H9 (cell line): ENCODE results near the gene SMARCD2. TPM values are rescaled to one million over a fixed set of nuclear protein-coding genes. Genes with fewer than 3 reads are reported as not detected.

ENCODE experiments used
- DNase-seq: peaks from one replicate; pipeline ENCODE4 v3.0.0-alpha.2; 2017
- H2AFZ ChIP-seq: one replicate; pipeline ENCODE4 v1.6.1; 2013; ENCODE audit warnings: mild to moderate bottlenecking, low read length, control low read depth, moderate library complexity
- H2AK5ac ChIP-seq: 2 replicates; pipeline ENCODE4 v1.6.1; 2013; ENCODE audit warnings: low read length, control low read depth, mixed read lengths; ENCODE audit not compliant: insufficient read length
- H2BK120ac ChIP-seq: one replicate; pipeline ENCODE4 v1.6.1; 2013; ENCODE audit warnings: low read depth, mild to moderate bottlenecking, low read length, control low read depth, inconsistent platforms; ENCODE audit not compliant: poor library complexity, severe bottlenecking
- H2BK12ac ChIP-seq: 2 replicates; pipeline ENCODE4 v1.6.1; 2013; ENCODE audit warnings: low read length, control low read depth, mixed read lengths, low read depth; ENCODE audit not compliant: insufficient read length
- H2BK15ac ChIP-seq: 2 replicates; pipeline ENCODE4 v1.6.1; 2013; ENCODE audit warnings: low read depth, low read length, control low read depth
- H2BK20ac ChIP-seq: one replicate; pipeline ENCODE4 v1.6.1; 2013; ENCODE audit warnings: low read depth, mild to moderate bottlenecking, low read length, control low read depth, inconsistent platforms; ENCODE audit not compliant: poor library complexity, severe bottlenecking
- H2BK5ac ChIP-seq: 2 replicates; pipeline ENCODE4 v1.6.1; 2013; ENCODE audit warnings: low read length, control low read depth, mixed read lengths; ENCODE audit not compliant: insufficient read length
- H3K14ac ChIP-seq: 2 replicates; pipeline ENCODE4 v1.6.1; 2013; ENCODE audit warnings: low read length, control low read depth; ENCODE audit not compliant: insufficient read depth
- H3K18ac ChIP-seq: 2 replicates; pipeline ENCODE4 v1.6.1; 2013; ENCODE audit warnings: low read depth, mild to moderate bottlenecking, mixed read lengths, low read length, control low read depth; ENCODE audit not compliant: insufficient read length
- H3K23ac ChIP-seq: 2 replicates; pipeline ENCODE4 v1.6.1; 2013; ENCODE audit warnings: low read length, control low read depth, mixed read lengths, low read depth; ENCODE audit not compliant: insufficient read length
- H3K23me2 ChIP-seq: 2 replicates; pipeline ENCODE4 v1.6.1; 2013; ENCODE audit warnings: low read depth, mild to moderate bottlenecking, mixed read lengths, low read length, control low read depth; ENCODE audit not compliant: insufficient read length, poor library complexity, severe bottlenecking
- H3K27ac ChIP-seq: 2 replicates; pipeline ENCODE4 v1.5.1; 2013; ENCODE audit warnings: low read length, control low read depth, mixed read lengths, low read depth; ENCODE audit not compliant: insufficient read length
- H3K27me3 ChIP-seq: 2 replicates; pipeline ENCODE4 v1.6.1; 2013; ENCODE audit warnings: low read length, control low read depth, inconsistent platforms; ENCODE audit not compliant: insufficient read depth
- H3K4ac ChIP-seq: 2 replicates; pipeline ENCODE4 v1.6.1; 2013; ENCODE audit warnings: low read depth, mild to moderate bottlenecking, control low read depth, inconsistent platforms, low read length, moderate library complexity
- H3K4me1 ChIP-seq: 2 replicates; pipeline ENCODE4 v1.6.1; 2013; ENCODE audit warnings: low read length, control low read depth, inconsistent platforms; ENCODE audit not compliant: insufficient read depth
- H3K4me2 ChIP-seq: 2 replicates; pipeline ENCODE4 v1.6.1; 2013; ENCODE audit warnings: low read length, control low read depth, mixed read lengths; ENCODE audit not compliant: insufficient read length, insufficient read depth
- H3K56ac ChIP-seq: 2 replicates; pipeline ENCODE4 v1.6.1; 2013; ENCODE audit warnings: low read depth, mild to moderate bottlenecking, mixed read lengths, low read length, control low read depth; ENCODE audit not compliant: insufficient read length
- H3K79me1 ChIP-seq: 2 replicates; pipeline ENCODE4 v1.6.1; 2013; ENCODE audit warnings: low read depth, mild to moderate bottlenecking, moderate library complexity, low read length, control low read depth, inconsistent platforms; ENCODE audit not compliant: insufficient read depth, poor library complexity, severe bottlenecking
- H3K79me2 ChIP-seq: 2 replicates; pipeline ENCODE4 v1.6.1; 2013; ENCODE audit warnings: low read length, control low read depth, inconsistent platforms; ENCODE audit not compliant: insufficient read depth
- H3K9ac ChIP-seq: 2 replicates; pipeline ENCODE4 v1.6.1; 2013; ENCODE audit warnings: low read length, control low read depth, mixed read lengths; ENCODE audit not compliant: insufficient read length; ENCODE audit errors: extremely low read depth
- H3K9me3 ChIP-seq: one replicate; pipeline ENCODE4 v1.6.1; 2013; ENCODE audit warnings: low read depth, low read length, inconsistent platforms; ENCODE audit not compliant: control insufficient read depth
- H3T11ph ChIP-seq: one replicate; pipeline ENCODE4 v1.6.1; 2013; ENCODE audit warnings: mild to moderate bottlenecking, low read length, control low read depth, inconsistent platforms
- H4K20me1 ChIP-seq: one replicate; pipeline ENCODE4 v1.6.1; 2013; ENCODE audit not compliant: control insufficient read depth, insufficient read length, insufficient read depth
- H4K5ac ChIP-seq: 2 replicates; pipeline ENCODE4 v1.6.1; 2013; ENCODE audit warnings: low read depth, mild to moderate bottlenecking, mixed read lengths, low read length, control low read depth; ENCODE audit not compliant: insufficient read length
- H4K8ac ChIP-seq: replicated peaks from 2 replicates; pipeline ENCODE4 v1.6.1; 2013; ENCODE audit warnings: low read length, control low read depth, mixed read lengths, low read depth; ENCODE audit not compliant: insufficient read length
- H4K91ac ChIP-seq: 2 replicates; pipeline ENCODE4 v1.6.1; 2013; ENCODE audit warnings: low read depth, mild to moderate bottlenecking, moderate library complexity, mixed read lengths, low read length, control low read depth; ENCODE audit not compliant: insufficient read length
- H3K27ac Mint-ChIP-seq, 3 experiments: 2 replicates in 2 of 3; 3 replicates in 1 of 3; pipeline ENCODE4 v1.8.0; 2020 to 2021; ENCODE audit warnings: mixed read lengths in 3 of 3, mild to moderate bottlenecking in 1 of 3, moderate library complexity in 1 of 3
- H3K27me3 Mint-ChIP-seq: 2 replicates; pipeline ENCODE4 v1.8.0; 2021; ENCODE audit warnings: low read depth, mild to moderate bottlenecking, moderate library complexity, mixed read lengths
- H3K36me3 Mint-ChIP-seq, 3 experiments: 2 replicates in 2 of 3; 3 replicates in 1 of 3; pipeline ENCODE4 v1.8.0; 2020 to 2021; ENCODE audit warnings: low read depth in 3 of 3, mixed read lengths in 3 of 3; ENCODE audit not compliant: insufficient read depth in 1 of 3
- H3K4me1 Mint-ChIP-seq, 2 experiments: 2 replicates each; pipeline ENCODE4 v1.8.0; 2020; ENCODE audit warnings: mixed read lengths in 2 of 2
- H3K4me3 Mint-ChIP-seq, 2 experiments: 2 replicates in 1 of 2; 3 replicates in 1 of 2; pipeline ENCODE4 v1.8.0; 2020 to 2021; ENCODE audit warnings: mild to moderate bottlenecking in 2 of 2, mixed read lengths in 2 of 2, moderate library complexity in 1 of 2
- H3K9me3 Mint-ChIP-seq, 2 experiments: 2 replicates in 1 of 2; 3 replicates in 1 of 2; pipeline ENCODE4 v1.8.0; 2020; ENCODE audit warnings: mild to moderate bottlenecking in 2 of 2, mixed read lengths in 2 of 2, moderate library complexity in 1 of 2
- WGBS: extraction: QIAGEN DNeasy Blood & Tissue Kit; methylation state at CpG from one replicate; pipeline ENCODE4 v1.1.7; 2013; ENCODE audit warnings: missing lambda C conversion rate, low lambda C conversion rate, mixed read lengths; ENCODE audit not compliant: insufficient read length; ENCODE audit errors: extremely low coverage; 5-methylcytosine and 5-hydroxymethylcytosine counted together
- total RNA-seq: library from RNA; stranded (reverse); gene quantifications from 2 replicates; pipeline ENCODE4 v1.2.1, GENCODE V29; 2021
- TF ChIP-seq, protein P1 (sequence below): fragments of 200-600 bp; sonication (generic); conservative IDR thresholded peaks from 3 replicates; pipeline ENCODE4 v1.8.0; 2021; ENCODE audit warnings: antibody characterized with exemption, mild to moderate bottlenecking

SMARCD2 gene
- total RNA-seq, 1 experiment from 2014 or later: 68.9 TPM

DNA sequence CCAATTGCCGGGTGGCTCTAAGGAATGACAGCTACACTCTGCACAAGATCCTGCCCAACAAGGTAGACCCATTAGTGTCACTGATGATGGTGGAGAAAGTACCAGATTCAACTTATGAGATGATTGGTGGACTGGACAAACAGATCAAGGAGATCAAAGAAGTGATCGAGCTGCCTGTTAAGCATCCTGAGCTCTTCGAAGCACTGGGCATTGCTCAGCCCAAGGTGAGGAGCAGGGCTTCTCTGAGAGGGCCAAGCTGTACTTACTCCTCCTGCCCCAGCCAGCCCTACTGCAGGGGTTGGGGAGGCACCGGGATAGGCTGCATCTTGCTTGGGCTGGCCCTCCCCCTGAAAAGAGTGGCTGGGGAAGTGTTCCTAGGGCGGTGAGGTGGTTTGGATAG is 12.2 kb downstream of the SMARCD2 start:
- Mint-ChIP-seq H3K4me3 (no peak overlapping the region), H3K27ac (no peak overlapping the region), H3K4me1 (peaks cover 13 to 19% of the 10 kb centered on the region in 2 experiments), H3K27me3 (no peaks in the 10 kb centered on the region; the same call in 1 of the 2 replicates), H3K9me3 (no peaks in the 10 kb centered on the region; a peak in 1 of 5 replicates), H3K36me3 (peaks cover 58 to 94% (median 74%) of the 10 kb centered on the region in 3 experiments)
- Histone ChIP-seq H2BK5ac (no peak overlapping the region), H3K4me1 (no peaks in the 10 kb centered on the region), H3K79me2 (peaks cover 8% of the 10 kb centered on the region; the same call in 1 of the 2 replicates), H2AK5ac (no peak overlapping the region), H3K27ac (no peak overlapping the region), H4K5ac (no peak overlapping the region), H3K27me3 (no peaks in the 10 kb centered on the region), H3K18ac (no peak overlapping the region), H3K4me2 (no peak overlapping the region), H2BK20ac (no peak overlapping the region), H3T11ph (no peak overlapping the region), H3K23ac (no peak overlapping the region), H4K20me1 (peaks cover 2% of the 10 kb centered on the region), H3K56ac (no peak overlapping the region), H2AFZ (no peak overlapping the region), H3K23me2 (peaks cover 6% of the 10 kb centered on the region), H3K9ac (no peak overlapping the region), H2BK120ac (no peak overlapping the region), H3K9me3 (no peaks in the 10 kb centered on the region), H3K14ac (no peak overlapping the region), H4K8ac (no peak overlapping the region), H2BK12ac (no peak overlapping the region), H3K4ac (no peak overlapping the region), H4K91ac (no peak overlapping the region), H3K79me1 (peaks cover 3% of the 10 kb centered on the region), H2BK15ac (no peak overlapping the region)
- no CpG with 5 or more reads among the region's 5 CpGs for WGBS
- TF ChIP-seq, protein P1, sequence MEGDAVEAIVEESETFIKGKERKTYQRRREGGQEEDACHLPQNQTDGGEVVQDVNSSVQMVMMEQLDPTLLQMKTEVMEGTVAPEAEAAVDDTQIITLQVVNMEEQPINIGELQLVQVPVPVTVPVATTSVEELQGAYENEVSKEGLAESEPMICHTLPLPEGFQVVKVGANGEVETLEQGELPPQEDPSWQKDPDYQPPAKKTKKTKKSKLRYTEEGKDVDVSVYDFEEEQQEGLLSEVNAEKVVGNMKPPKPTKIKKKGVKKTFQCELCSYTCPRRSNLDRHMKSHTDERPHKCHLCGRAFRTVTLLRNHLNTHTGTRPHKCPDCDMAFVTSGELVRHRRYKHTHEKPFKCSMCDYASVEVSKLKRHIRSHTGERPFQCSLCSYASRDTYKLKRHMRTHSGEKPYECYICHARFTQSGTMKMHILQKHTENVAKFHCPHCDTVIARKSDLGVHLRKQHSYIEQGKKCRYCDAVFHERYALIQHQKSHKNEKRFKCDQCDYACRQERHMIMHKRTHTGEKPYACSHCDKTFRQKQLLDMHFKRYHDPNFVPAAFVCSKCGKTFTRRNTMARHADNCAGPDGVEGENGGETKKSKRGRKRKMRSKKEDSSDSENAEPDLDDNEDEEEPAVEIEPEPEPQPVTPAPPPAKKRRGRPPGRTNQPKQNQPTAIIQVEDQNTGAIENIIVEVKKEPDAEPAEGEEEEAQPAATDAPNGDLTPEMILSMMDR: no peak
- DNase-seq: no peak
